Measurements from ENCODE around the gene FGFRL1.

The FGFRL1 gene

DNA sequence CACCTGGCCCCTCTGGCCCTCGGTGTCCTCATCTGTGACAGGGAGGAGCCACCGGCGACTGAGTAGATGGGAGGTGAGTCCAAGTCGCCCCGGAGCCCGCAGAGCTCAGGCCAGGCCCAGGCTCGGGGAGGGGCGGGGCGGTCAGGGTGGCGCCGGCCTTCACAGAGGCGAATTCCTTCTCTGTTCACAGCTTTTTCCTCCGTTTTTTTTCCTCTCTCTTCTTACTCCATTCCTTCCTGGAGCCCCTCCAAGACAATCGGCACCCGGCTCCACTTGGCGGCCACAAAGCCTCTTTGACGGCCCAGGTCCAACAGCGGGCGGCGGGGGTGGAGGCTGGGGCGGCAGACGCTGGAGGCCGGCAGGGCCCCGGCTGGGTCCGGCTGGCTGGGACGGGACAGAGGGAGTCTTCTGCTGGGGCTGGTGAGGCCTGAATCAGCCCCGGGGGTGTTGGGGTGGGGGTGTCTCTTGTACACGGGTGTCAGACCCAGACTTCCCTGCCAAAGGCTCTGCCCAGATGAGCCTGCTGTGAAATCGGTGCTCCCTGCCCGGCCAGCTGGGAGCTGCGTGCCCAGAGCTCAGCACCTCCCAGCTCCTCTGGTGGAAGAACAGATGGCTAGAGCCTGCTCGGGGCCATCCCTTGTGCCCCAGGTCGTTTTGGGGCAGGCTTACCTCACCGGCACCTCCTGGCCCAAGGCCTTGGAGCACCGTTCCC lies 22.6 kb downstream of the FGFRL1 start:
- no peak overlapping the region for H3K4me3 ChIP-seq (replicated peaks; ENCODE audit: insufficient read depth, low read length)
- H3K27me3 ChIP-seq (ENCODE audit: insufficient read depth, poor library complexity, severe bottlenecking), result no peaks in the 10 kb centered on the region
- no peak for DNase-seq (ENCODE audit: low read depth in 1 of 2, low spot score in 1 of 2)
- no peak overlapping the region for H3K27ac ChIP-seq (replicated peaks)
- TF ChIP-seq SPI1 (IDR thresholded peaks at IDR 0.05; ENCODE audit: borderline replicate concordance, low read depth), result no peak
- TF ChIP-seq, protein P1, sequence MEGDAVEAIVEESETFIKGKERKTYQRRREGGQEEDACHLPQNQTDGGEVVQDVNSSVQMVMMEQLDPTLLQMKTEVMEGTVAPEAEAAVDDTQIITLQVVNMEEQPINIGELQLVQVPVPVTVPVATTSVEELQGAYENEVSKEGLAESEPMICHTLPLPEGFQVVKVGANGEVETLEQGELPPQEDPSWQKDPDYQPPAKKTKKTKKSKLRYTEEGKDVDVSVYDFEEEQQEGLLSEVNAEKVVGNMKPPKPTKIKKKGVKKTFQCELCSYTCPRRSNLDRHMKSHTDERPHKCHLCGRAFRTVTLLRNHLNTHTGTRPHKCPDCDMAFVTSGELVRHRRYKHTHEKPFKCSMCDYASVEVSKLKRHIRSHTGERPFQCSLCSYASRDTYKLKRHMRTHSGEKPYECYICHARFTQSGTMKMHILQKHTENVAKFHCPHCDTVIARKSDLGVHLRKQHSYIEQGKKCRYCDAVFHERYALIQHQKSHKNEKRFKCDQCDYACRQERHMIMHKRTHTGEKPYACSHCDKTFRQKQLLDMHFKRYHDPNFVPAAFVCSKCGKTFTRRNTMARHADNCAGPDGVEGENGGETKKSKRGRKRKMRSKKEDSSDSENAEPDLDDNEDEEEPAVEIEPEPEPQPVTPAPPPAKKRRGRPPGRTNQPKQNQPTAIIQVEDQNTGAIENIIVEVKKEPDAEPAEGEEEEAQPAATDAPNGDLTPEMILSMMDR (IDR thresholded peaks at IDR 0.05; ENCODE audit: insufficient read depth, low read length), result no peak
- no peak for TF ChIP-seq POLR2AphosphoS5 (IDR thresholded peaks at IDR 0.05; ENCODE audit: low read depth)
- TF ChIP-seq, protein P2, sequence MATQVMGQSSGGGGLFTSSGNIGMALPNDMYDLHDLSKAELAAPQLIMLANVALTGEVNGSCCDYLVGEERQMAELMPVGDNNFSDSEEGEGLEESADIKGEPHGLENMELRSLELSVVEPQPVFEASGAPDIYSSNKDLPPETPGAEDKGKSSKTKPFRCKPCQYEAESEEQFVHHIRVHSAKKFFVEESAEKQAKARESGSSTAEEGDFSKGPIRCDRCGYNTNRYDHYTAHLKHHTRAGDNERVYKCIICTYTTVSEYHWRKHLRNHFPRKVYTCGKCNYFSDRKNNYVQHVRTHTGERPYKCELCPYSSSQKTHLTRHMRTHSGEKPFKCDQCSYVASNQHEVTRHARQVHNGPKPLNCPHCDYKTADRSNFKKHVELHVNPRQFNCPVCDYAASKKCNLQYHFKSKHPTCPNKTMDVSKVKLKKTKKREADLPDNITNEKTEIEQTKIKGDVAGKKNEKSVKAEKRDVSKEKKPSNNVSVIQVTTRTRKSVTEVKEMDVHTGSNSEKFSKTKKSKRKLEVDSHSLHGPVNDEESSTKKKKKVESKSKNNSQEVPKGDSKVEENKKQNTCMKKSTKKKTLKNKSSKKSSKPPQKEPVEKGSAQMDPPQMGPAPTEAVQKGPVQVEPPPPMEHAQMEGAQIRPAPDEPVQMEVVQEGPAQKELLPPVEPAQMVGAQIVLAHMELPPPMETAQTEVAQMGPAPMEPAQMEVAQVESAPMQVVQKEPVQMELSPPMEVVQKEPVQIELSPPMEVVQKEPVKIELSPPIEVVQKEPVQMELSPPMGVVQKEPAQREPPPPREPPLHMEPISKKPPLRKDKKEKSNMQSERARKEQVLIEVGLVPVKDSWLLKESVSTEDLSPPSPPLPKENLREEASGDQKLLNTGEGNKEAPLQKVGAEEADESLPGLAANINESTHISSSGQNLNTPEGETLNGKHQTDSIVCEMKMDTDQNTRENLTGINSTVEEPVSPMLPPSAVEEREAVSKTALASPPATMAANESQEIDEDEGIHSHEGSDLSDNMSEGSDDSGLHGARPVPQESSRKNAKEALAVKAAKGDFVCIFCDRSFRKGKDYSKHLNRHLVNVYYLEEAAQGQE (IDR thresholded peaks at IDR 0.05; ENCODE audit: insufficient replicate concordance, low read depth), result no peak
- TF ChIP-seq GABPA (IDR thresholded peaks at IDR 0.05; ENCODE audit: low read depth), result no peak

DNA sequence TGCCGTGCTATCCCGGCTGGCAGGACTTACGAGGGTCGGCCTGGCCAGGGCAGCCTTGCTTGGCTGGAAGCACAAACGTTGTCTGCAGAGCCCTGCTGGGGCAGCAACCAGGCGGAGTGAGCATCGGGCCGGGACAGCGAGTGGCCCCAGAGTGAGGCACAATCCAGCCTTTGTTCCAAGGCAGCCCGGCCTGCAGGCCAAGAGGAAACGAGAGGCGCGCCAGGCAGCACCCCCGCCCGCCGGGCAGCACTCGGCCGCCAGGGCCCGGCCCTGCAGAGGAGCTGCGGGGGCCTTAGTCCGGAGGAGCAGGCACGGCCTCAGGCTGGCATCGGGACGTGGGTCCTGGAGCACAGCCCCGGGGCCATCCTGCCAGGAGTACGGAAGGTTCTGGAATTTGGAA lies 24.1 kb downstream of the FGFRL1 start:
- no peak overlapping the region for H3K4me3 ChIP-seq (replicated peaks; ENCODE audit: insufficient read depth, low read length)
- TF ChIP-seq, protein P1 (IDR thresholded peaks at IDR 0.05; ENCODE audit: insufficient read depth, low read length), result no peak
- TF ChIP-seq GABPA (IDR thresholded peaks at IDR 0.05; ENCODE audit: low read depth), result no peak
- TF ChIP-seq, protein P2 (IDR thresholded peaks at IDR 0.05; ENCODE audit: insufficient replicate concordance, low read depth), result no peak
- no peak for TF ChIP-seq POLR2AphosphoS5 (IDR thresholded peaks at IDR 0.05; ENCODE audit: low read depth)
- TF ChIP-seq SPI1 (IDR thresholded peaks at IDR 0.05; ENCODE audit: borderline replicate concordance, low read depth), result no peak
- DNase-seq (ENCODE audit: low read depth in 1 of 2, low spot score in 1 of 2), result no peak
- H3K27ac ChIP-seq (replicated peaks), result no peak overlapping the region
- no peaks in the 10 kb centered on the region for H3K27me3 ChIP-seq (ENCODE audit: insufficient read depth, poor library complexity, severe bottlenecking)

DNA sequence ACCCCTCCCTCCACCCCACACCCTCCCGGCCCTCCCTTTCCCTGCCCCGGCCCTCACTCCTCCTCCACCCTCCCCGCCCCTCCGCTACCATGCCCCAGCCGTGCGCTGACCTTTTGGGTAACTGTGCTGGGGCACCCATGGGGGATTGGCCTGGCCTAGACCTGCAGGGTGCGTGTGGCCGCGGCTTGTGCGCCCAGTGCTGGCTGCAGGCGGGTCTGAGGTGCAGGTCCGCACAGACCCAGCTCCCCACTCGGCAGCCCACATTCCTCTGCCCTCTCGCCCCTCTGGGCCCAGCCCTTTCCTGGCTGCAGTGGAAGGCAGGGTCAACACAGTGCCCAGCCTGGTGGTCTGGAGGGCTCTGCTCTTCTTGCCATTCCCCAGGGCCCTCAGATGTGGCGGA lies 24.7 kb downstream of the FGFRL1 start:
- H3K4me3 ChIP-seq (replicated peaks; ENCODE audit: insufficient read depth, low read length), result no peak overlapping the region
- TF ChIP-seq GABPA (IDR thresholded peaks at IDR 0.05; ENCODE audit: low read depth), result no peak
- TF ChIP-seq SPI1 (IDR thresholded peaks at IDR 0.05; ENCODE audit: borderline replicate concordance, low read depth), result no peak
- H3K27ac ChIP-seq (replicated peaks), result no peak overlapping the region
- no peaks in the 10 kb centered on the region for H3K27me3 ChIP-seq (ENCODE audit: insufficient read depth, poor library complexity, severe bottlenecking)
- DNase-seq (ENCODE audit: low read depth in 1 of 2, low spot score in 1 of 2), result no peak

DNA sequence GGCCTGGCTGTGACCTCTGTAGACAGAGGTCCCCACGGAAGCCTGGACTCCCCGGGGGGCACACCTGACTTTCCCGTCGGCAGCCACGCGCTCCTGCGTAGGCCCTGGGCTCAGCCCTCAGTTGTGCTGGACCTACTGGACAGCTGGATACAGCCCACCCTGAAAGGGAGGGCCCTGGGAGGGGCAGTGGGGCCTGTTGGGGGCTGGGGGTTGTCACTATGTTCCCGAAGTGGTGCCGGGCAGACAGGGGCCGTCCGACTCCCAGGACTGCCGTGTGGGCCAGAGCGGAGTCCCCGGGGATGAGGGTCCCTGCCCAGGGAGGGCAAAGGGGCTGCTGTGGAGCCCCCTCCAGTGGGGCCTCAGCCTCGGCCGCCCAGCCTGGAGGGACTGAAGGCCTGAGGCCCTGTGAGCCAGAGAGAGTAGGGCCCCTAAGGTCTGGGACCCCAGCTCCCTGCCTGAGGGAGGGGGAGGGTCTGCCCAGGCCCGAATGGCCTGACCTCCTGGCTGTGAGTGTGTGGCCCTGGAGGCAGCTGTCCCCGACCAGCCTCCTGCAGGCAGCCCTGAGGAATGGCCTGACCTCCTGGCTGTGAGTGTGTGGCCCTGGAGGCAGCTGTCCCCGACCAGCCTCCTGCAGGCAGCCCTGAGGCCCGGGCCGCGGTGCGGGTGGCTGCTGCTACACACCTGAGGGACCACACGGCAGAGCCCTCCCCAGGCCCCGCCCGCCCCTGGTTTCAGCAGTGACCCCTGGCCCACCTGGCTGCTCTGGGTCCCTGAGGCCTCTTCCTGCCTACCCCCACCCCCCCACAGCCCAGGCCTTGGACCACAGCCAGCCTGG lies 25.8 kb downstream of the FGFRL1 start:
- TF ChIP-seq POLR2AphosphoS5 (IDR thresholded peaks at IDR 0.05; ENCODE audit: low read depth) (no peak), GABPA (IDR thresholded peaks at IDR 0.05; ENCODE audit: low read depth) (no peak), SPI1 (IDR thresholded peaks at IDR 0.05; ENCODE audit: borderline replicate concordance, low read depth) (no peak)
- TF ChIP-seq, protein P2 (IDR thresholded peaks at IDR 0.05; ENCODE audit: insufficient replicate concordance, low read depth), result no peak
- TF ChIP-seq, protein P1 (IDR thresholded peaks at IDR 0.05; ENCODE audit: insufficient read depth, low read length), result no peak
- H3K27ac ChIP-seq (replicated peaks), result no peak overlapping the region
- DNase-seq (ENCODE audit: low read depth in 1 of 2, low spot score in 1 of 2), result no peak
- H3K27me3 ChIP-seq (ENCODE audit: insufficient read depth, poor library complexity, severe bottlenecking), result no peaks in the 10 kb centered on the region
- H3K4me3 ChIP-seq (replicated peaks; ENCODE audit: insufficient read depth, low read length), result no peak overlapping the region
